ENCODE data around the gene GET4.

The GET4 gene

GRCh38 chr7:895451-896052 lies 19.2 kb downstream of the GET4 start:
- no peak for TF ChIP-seq EZH2phosphoT487 (IDR thresholded peaks at IDR 0.05; ENCODE audit: low read depth)
- TF ChIP-seq CTCF (IDR thresholded peaks at IDR 0.05; ENCODE audit: low read depth, low read length), result no peak
- Histone ChIP-seq H3K4me1 (ENCODE audit: low read length) (no peaks in the 10 kb centered on the region), H3K36me3 (replicated peaks; ENCODE audit: low read depth, low read length) (peaks cover 11% of the 10 kb centered on the region), H3K79me2 (ENCODE audit: low read length) (no peaks in the 10 kb centered on the region), H3K9ac (ENCODE audit: low read length) (no peak overlapping the region), H3K4me3 (ENCODE audit: low read length) (no peak overlapping the region), H3K27me3 (ENCODE audit: low read depth, low read length) (no peaks in the 10 kb centered on the region), H3K4me2 (ENCODE audit: low read length) (no peak overlapping the region), H2AFZ (ENCODE audit: low read depth, low read length) (no peak overlapping the region), H3K9me3 (ENCODE audit: insufficient read depth, low read length) (no peaks in the 10 kb centered on the region), H3K27ac (ENCODE audit: low read length) (no peak overlapping the region), H4K20me1 (ENCODE audit: insufficient read depth, low read length) (no peaks in the 10 kb centered on the region)

- Histone ChIP-seq H3K9ac (ENCODE audit: low read length) (no peak overlapping the region), H2AFZ (ENCODE audit: low read depth, low read length) (no peak overlapping the region), H3K4me3 (ENCODE audit: low read length) (no peak overlapping the region), H4K20me1 (ENCODE audit: insufficient read depth, low read length) (no peaks in the 10 kb centered on the region), H3K4me1 (ENCODE audit: low read length) (no peaks in the 10 kb centered on the region), H3K36me3 (replicated peaks; ENCODE audit: low read depth, low read length) (peaks cover 11% of the 10 kb centered on the region), H3K27me3 (ENCODE audit: low read depth, low read length) (no peaks in the 10 kb centered on the region), H3K9me3 (ENCODE audit: insufficient read depth, low read length) (no peaks in the 10 kb centered on the region), H3K4me2 (ENCODE audit: low read length) (no peak overlapping the region), H3K79me2 (ENCODE audit: low read length) (no peaks in the 10 kb centered on the region), H3K27ac (ENCODE audit: low read length) (no peak overlapping the region)
- TF ChIP-seq EZH2phosphoT487 (IDR thresholded peaks at IDR 0.05; ENCODE audit: low read depth) (no peak), CTCF (IDR thresholded peaks at IDR 0.05; ENCODE audit: low read depth, low read length) (no peak)
Observed at GRCh38 chr7:896346-897075, 20.2 kb downstream of the GET4 start.

GRCh38 chr7:897086-897485 lies 20.7 kb downstream of the GET4 start:
- Histone ChIP-seq H3K36me3 (replicated peaks; ENCODE audit: low read depth, low read length) (peaks cover 6% of the 10 kb centered on the region), H3K9ac (ENCODE audit: low read length) (no peak overlapping the region)
- TF ChIP-seq CTCF (IDR thresholded peaks at IDR 0.05; ENCODE audit: low read depth, low read length), result no peak
- TF ChIP-seq EZH2phosphoT487 (IDR thresholded peaks at IDR 0.05; ENCODE audit: low read depth), result no peak

DNA sequence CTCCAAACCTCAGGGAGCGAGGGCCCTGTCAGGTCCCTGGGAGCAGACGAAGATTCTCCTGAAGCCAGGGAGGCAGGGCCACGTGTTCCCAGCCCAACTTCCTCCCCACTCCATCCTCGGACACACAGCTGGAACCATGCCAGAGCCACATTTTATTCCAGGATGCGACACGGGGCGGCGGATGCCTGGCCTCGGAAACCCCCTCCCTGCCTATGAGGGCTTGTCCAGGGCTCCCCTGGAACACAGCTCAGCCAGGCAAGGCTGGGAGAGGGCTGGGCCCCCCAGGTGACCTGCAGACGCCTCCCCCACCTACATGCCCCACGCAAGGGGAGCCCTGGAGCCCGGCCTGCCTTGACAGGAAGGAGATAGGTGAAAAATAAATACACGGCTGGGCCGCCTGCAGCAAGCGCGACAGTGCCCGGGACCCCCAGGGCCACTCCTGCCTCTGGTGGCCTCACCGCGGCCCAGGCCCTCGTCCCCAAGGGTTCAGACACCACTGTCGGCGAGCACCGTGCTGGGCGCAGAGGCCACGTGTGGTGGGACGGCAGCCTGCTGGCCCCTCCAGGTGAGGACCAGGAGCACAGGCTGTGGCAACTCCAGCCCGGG lies 21.5 kb downstream of the GET4 start:
- Histone ChIP-seq H2AFZ (ENCODE audit: low read depth, low read length) (no peak overlapping the region), H3K9me3 (ENCODE audit: insufficient read depth, low read length) (no peaks in the 10 kb centered on the region), H3K27me3 (ENCODE audit: low read depth, low read length) (no peaks in the 10 kb centered on the region), H3K4me1 (ENCODE audit: low read length) (no peaks in the 10 kb centered on the region), H3K79me2 (ENCODE audit: low read length) (no peaks in the 10 kb centered on the region), H3K4me3 (ENCODE audit: low read length) (no peak overlapping the region), H3K27ac (ENCODE audit: low read length) (no peak overlapping the region), H3K9ac (ENCODE audit: low read length) (no peak overlapping the region), H4K20me1 (ENCODE audit: insufficient read depth, low read length) (no peaks in the 10 kb centered on the region), H3K4me2 (ENCODE audit: low read length) (no peak overlapping the region), H3K36me3 (replicated peaks; ENCODE audit: low read depth, low read length) (peaks cover 3% of the 10 kb centered on the region)
- TF ChIP-seq EZH2phosphoT487 (IDR thresholded peaks at IDR 0.05; ENCODE audit: low read depth) (no peak), CTCF (IDR thresholded peaks at IDR 0.05; ENCODE audit: low read depth, low read length) (no peak)

More at GRCh38 chr7:897086-897485, 20.7 kb downstream of the GET4 start:
- H3K4me1 ChIP-seq (ENCODE audit: low read length), result no peaks in the 10 kb centered on the region
- H3K4me2 ChIP-seq (ENCODE audit: low read length), result no peak overlapping the region
- H3K4me3 ChIP-seq (ENCODE audit: low read length), result no peak overlapping the region
- H3K79me2 ChIP-seq (ENCODE audit: low read length), result no peaks in the 10 kb centered on the region
- no peak overlapping the region for H2AFZ ChIP-seq (ENCODE audit: low read depth, low read length)
- no peaks in the 10 kb centered on the region for H4K20me1 ChIP-seq (ENCODE audit: insufficient read depth, low read length)
- H3K27ac ChIP-seq (ENCODE audit: low read length), result no peak overlapping the region
- H3K9me3 ChIP-seq (ENCODE audit: insufficient read depth, low read length), result no peaks in the 10 kb centered on the region
- no peaks in the 10 kb centered on the region for H3K27me3 ChIP-seq (ENCODE audit: low read depth, low read length)
